ENCODE results near the gene LPCAT3. TPM values are rescaled to one million over a fixed set of nuclear protein-coding genes. Genes with fewer than 3 reads are reported as not detected.
"Not testable (repeated sequence)": the region's sequence is repeated elsewhere in the genome, so short reads cannot be mapped to it uniquely, and the experiment has no call there.

LPCAT3 gene
- total RNA-seq, 1 experiment from 2014 or later: 15.6 TPM

DNA sequence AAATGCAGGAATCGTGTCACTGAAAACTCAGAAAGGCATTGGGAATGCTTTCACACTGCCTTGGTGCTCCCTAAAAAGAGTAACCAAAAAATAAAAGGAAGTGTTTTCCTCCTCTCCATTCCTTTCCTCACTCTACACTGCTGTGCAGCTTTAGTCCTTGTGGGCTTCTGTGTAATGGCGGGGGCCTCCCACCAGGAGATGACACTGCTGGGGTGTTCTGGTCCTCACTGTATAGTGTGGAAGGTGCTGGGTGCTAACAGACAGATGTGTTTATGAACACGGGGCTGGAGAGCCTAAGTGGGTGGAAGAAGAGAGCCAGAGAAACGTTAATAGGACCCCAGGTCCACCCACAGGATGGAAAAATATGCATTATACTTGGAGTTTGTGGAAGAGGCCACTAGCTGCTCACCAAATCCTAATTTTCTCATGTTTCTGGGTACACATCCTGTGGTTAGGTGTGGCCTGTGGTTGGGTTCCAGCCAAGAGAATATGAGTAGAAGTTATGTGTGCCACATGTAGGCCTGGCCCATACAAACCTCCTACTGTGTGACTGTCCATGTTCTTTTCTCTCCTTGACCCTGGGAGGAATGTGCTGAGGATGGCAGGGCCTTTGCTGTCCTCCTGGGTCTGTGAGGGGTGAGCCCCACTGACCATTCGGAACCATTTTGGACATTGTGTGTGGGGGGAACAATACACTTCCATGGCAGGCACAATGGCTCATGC is 28.3 kb upstream of the LPCAT3 start:
- in situ Hi-C loops (cut with HindIII; ENCODE audit: low pct_unique_long_range_greater_than_20kb, low sequenced_read_pairs): no loop called here
- DNase-seq (ENCODE audit: low read depth, low spot score): no peak

DNA sequence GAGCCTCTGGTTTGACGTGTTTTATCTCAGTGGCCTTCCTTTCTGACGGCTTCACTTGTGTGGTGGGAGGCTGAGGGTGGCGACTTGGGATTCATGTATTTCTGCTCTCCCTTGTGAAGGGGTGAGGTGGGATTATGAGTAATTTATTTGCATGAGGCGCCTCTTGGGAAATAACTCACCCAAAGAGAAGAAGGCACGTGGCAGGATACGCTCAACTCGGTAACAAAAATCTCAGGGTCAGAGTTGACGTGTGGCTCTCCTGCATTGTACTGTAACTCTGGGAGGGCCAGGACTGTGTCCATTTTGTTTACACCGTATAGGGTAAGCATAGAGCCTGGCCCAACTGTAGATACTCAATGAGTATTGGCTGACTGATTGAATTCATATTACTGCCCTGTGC is 27.6 kb upstream of the LPCAT3 start:
- no peak for DNase-seq (ENCODE audit: low read depth, low spot score)
- in situ Hi-C loops (cut with HindIII; ENCODE audit: low pct_unique_long_range_greater_than_20kb, low sequenced_read_pairs): no loop called here

DNA sequence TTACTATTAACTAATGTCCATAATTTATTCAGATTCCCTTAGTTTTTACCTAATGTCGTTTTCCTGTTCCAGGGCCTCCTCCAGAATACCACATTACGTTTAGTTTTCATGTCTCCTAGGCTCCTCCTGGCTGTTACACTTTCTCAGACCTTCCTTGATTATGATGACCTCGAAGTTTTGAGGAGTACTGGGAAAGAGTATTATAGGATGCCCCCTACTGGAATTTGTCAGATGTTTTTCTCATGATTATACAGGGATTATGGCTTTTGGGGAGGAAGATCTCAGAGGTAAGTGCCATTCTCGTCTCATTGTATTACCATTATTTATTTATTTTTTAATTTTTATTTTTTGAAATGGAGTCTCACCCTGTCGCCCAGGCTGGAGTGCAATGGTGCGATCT is 24.6 kb upstream of the LPCAT3 start:
- peak; percentile 88 for DNase-seq (ENCODE audit: low read depth, low spot score)
- in situ Hi-C loops (cut with HindIII; ENCODE audit: low pct_unique_long_range_greater_than_20kb, low sequenced_read_pairs): no loop called here

DNA sequence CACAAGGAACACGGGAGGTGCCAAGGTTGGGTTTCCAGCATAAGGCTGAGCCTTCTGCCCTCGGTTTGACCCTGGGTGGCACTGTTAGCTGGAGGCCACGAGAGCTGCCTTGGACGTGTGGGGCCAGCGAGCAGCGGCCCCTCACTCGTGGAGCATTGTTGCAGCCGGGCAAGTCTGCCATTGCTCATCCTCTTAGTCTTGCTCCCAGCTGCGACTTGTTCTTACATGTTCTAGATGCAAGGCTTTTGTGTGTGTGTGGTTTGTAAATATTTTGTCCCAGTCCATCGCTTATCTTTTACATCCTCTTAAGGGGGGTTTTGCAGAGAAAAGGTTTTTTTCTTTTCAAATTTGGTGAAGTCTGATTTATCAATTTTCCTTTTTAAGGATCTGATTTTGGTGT is 21.1 kb upstream of the LPCAT3 start:
- no peak for DNase-seq (ENCODE audit: low read depth, low spot score)
- in situ Hi-C loops (cut with HindIII; ENCODE audit: low pct_unique_long_range_greater_than_20kb, low sequenced_read_pairs): no loop called here

DNA sequence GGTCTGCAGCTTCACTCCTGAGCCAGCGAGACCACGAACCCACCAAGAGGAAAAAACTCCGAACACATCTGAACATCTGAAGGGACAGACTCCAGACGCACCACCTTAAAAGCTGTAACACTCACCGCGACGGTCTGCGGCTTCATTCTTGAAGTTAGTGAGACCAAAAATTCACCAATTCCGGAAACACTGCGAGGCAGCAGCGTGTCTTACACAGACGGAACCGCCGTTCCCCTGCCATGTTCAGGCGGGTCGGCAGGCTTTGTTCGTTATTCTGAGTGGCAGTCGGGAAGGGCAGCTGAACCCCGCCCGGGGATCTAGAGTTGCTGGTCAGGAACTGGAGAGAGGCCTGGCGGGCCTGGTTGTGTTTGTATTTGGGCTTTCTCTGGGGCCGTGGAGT is 20.3 kb upstream of the LPCAT3 start:
- in situ Hi-C loops (cut with HindIII; ENCODE audit: low pct_unique_long_range_greater_than_20kb, low sequenced_read_pairs): no loop called here
- DNase-seq (ENCODE audit: low read depth, low spot score): no peak

DNA sequence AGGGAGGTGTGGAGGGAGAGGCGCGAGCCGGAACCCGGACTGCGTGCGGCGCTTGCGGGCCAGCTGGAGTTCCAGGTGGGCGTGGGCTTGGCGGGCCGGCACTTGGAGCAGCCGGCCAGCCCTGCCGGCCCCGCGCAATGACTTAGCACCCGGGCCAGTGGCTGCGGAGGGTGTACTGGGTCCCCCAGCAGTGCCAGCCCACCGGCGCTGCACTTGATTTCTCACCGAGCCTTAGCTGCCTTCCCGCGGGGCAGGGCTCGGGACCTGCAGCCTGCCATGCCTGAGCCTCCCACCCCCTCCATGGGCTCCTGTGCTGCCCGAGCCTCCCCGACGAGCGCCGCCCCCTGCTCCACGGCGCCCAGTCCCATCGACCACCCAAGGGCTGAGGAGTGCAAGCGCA is 19.1 kb upstream of the LPCAT3 start:
- DNase-seq (ENCODE audit: low read depth, low spot score); in situ Hi-C loops (cut with HindIII; ENCODE audit: low pct_unique_long_range_greater_than_20kb, low sequenced_read_pairs): not testable (repeated sequence)

DNA sequence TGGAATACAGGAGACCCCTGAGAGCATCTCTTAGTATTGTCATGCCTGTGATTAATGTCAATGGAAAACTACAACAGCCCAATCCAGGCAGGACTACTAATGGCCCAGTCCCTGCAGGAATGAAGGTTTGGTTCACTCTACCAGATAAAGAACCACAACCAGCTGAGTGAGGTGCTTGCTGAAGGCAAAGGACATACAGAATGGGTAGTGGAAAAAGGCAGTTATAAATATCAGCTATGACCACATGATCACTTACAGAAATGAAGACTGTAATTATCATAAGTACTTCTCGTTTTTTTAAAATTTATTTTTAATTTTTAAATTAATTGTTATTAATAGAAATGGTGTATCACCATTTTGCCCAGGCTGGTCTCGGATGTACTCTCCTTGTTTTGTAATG is 17.2 kb upstream of the LPCAT3 start:
- in situ Hi-C loops (cut with HindIII; ENCODE audit: low pct_unique_long_range_greater_than_20kb, low sequenced_read_pairs): no loop called here
- DNase-seq (ENCODE audit: low read depth, low spot score): no peak

DNA sequence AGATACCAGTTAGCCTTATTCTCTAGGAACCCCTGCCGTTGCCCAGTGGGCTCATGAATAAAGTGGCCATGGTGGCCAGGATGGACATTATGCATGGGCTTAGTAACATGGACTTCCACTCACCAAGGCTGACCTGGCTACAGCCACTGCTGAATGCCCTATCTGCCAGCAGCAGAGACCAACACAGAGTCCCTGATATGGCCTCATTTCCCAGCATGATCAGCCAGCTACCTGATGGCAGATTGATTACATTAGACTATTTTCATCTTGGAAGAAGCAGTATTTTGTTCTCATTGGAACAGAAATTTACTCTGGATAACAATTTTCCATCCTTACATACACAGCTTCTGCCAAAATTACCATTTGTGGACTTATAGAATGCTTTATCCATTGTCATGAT is 16.2 kb upstream of the LPCAT3 start:
- in situ Hi-C loops (cut with HindIII; ENCODE audit: low pct_unique_long_range_greater_than_20kb, low sequenced_read_pairs): no loop called here
- DNase-seq (ENCODE audit: low read depth, low spot score): no peak

DNA sequence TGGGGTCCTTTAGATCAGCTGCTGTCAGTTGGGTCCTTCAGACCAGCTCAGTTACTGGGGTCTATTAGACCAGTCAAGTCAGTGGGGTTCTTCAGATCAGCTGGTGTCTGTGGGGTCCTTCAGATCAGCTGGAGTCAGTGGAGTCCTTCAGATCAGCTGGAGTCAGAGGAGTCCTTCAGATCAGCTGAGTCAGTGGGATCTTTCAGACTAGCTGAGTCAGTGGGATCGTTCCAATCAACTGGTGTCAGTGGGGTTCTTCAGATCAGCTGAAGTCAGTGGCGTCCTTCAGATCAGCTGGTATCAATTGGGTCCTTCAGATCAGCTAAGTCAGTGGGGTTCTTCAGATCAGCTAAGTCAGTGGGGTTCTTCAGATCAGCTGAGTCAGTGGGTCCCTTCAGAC is 14.7 kb upstream of the LPCAT3 start:
- no peak for DNase-seq (ENCODE audit: low read depth, low spot score)
- in situ Hi-C loops (cut with HindIII; ENCODE audit: low pct_unique_long_range_greater_than_20kb, low sequenced_read_pairs): no loop called here

DNA sequence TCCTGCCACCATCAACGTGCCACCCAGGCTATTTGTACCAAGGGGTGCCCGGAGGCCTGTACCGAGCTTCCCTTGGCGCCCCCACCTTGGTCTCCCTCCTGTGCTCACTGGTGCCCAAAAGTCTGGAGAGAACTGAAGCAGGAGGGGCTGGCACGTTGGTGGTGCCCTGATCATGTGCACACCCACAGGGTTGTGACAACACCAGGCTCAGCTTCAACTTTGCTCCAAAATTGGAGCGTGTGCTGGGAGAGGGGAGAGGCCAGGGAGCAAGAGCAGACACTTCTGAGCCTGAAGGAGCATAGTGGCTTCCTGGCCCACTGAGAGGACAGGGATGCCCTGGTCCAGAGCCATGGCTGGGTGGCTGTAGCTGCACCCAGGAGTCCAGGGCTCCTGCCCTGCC is 13.0 kb upstream of the LPCAT3 start:
- DNase-seq (ENCODE audit: low read depth, low spot score): no peak
- in situ Hi-C loops (cut with HindIII; ENCODE audit: low pct_unique_long_range_greater_than_20kb, low sequenced_read_pairs): no loop called here

DNA sequence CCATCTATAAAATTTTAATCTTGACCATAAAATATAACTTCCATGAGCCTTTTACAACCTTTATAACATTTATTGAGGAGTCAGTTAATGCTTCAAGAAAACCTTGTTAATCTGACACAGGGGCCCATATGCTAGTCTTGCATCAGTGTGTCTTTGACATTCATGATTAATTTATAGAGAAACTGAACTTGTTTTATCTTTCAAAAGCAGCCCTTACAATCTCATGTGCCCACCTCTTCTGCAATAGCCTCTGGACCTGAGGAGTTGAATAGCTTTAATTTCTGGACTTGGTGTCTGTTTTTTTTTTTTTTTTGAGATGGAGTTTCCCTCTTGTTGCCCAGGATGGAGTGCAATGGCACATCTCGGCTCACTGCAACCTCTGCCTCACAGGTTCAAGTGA is 8.6 kb upstream of the LPCAT3 start:
- in situ Hi-C loops (cut with HindIII; ENCODE audit: low pct_unique_long_range_greater_than_20kb, low sequenced_read_pairs): no loop called here
- DNase-seq (ENCODE audit: low read depth, low spot score): no peak

DNA sequence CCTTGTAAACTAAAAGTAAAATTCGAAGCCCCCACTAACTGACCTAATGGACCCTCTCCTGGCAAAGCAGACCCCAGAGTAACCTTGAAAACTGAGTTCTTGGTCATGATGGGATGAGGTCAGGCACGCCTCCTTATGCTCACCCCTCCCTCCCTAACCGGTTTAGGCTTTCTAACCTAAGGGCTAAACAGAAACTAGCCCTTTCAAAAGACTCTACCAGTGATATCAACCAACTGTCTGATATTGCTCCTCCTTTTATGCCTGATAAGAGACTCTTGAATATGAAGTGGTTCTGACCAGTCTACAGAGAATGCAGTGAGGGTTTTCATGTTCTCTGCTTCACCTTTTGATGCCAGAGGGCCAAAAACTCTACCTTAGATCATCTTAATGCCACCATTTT is 4.8 kb upstream of the LPCAT3 start:
- no peak for DNase-seq (ENCODE audit: low read depth, low spot score)
- in situ Hi-C loops (cut with HindIII; ENCODE audit: low pct_unique_long_range_greater_than_20kb, low sequenced_read_pairs): no loop called here

DNA sequence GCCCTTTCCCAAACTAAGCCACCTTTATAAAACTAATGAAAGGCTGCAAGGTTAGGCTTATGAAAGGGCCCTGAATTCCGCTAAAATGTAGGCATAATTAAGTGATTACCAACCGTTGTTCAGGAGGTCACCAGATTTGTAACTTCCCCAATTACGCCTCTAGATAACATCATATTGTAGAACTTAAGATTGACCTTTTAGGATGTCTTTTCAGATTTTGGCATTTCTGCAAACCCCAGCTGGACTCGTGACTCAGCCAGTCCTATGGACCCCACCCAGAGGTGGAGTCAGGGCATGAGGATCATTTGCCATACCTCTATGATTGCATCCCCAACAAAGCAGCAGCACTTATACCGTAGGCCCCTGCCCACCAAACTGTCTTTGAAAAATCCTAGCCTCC is 3.7 kb upstream of the LPCAT3 start:
- DNase-seq (ENCODE audit: low read depth, low spot score): no peak
- in situ Hi-C loops (cut with HindIII; ENCODE audit: low pct_unique_long_range_greater_than_20kb, low sequenced_read_pairs): no loop called here

DNA sequence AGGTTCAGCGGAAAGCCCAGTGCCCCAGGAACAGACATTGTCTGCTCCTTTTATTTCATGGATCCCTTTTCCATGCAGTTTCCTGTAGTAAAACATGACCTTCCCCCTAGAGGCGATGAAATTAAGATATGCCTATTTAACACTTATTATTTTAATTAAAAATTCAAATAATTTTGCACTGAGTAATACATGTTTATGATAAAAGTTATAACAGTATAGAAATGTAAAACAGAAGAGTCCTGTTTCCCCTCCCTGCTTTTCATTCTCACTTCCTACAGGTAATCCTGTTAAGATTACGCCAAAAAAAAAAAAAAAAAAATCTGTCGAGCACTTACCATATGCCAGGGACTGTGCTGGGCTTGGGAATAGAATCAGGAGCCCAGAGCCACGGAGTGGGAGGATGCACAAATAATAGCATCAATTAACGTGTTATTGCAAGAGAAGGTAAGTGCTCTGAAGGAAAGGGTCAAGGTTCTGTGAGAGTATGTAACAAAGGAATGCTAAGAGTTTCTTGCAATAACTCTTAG is 830 bp upstream of the LPCAT3 start:
- in situ Hi-C loops (cut with HindIII; ENCODE audit: low pct_unique_long_range_greater_than_20kb, low sequenced_read_pairs): no loop called here
- DNase-seq (ENCODE audit: low read depth, low spot score): no peak

DNA sequence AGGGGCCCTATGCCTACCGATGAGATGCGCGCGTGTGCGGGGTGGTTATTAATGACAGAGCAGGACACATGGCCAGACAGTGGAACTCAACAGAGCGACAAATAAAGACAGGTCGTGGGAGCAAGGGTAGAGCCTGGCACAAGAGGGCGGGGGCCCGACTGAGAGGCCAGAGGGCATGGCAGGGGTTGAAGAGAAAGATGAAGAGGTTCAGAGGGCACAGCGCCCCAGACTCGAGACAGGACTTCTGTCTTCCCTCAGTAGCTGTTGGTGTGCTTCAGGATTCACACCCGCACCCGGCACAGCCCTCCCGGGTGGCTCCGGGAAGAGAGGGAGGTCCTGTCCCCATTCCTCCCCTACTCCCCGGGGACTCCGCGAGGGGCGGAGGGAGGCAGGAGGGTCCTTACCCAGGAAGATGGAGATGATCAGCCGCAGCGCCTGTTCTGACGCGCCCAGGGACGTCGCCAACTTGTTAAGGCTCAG is 366 bp downstream of the LPCAT3 start:
- DNase-seq (ENCODE audit: low read depth, low spot score): peak; percentile 8
- in situ Hi-C loops (cut with HindIII; ENCODE audit: low pct_unique_long_range_greater_than_20kb, low sequenced_read_pairs): no loop called here

DNA sequence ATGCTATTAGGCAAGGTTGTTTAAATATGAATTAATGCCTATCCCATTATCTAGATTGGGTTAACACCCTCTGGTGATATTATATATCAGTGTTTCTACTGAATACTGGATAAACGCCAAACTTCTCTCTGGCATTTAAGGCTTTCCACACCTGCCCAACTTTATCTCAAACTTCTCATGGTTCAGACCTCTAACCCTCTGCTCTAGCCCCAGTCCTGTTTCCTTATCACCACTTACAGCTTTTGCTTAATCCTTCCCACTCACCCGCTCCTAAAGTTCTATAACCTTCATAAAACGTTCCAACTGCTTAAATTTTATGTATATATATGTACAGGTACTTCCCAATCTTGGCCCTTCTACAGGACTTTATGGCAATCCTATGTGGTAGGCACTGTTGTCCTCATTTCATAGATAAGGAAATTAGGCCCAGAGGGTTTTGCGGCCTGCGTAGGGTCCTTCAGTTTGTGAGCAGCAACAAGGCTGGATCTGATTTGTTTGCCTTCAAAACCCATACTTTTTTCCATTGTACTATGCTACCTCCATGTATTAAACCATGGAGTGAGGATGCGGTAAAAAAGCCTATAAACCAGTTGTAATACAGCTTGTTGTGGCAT is 1.2 kb downstream of the LPCAT3 start:
- in situ Hi-C loops (cut with HindIII; ENCODE audit: low pct_unique_long_range_greater_than_20kb, low sequenced_read_pairs): no loop called here
- DNase-seq (ENCODE audit: low read depth, low spot score): no peak

DNA sequence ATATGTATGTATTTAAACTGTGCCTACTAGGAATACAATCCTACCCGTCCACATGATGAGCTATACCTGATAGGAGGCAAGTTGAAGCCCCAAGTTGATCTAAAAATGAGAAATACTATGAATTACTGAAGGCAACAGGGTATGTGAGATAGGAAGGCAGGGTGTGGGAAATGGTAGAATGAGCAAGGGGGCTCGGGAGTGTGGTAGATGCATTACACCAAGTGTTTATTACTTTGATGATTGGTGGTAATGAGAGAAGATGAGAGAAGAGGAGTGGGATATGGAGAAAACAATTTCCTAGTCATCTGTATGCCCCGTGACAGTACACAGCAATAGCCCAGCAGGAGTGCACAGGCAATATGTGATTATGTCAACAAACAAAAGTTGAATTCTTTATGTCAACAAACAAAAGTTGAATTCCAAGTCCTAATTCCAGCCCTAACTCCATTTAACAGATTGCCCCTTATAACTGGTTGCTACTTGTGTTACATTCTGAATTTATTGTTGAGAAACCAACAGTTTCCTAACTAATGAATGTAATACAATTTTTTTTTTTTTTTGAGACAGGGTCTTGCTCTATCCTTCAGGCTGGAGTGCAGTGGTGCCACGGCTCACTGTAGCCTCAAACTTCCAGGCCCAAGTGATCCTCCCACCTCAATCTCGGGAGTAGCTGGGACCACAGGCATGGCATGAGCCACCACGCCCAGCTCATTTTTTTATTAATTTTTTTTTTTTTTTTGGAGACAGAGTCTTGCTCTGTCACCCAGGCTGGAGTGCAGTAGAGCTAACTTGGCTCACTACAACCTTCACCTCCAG is 2.5 kb downstream of the LPCAT3 start:
- in situ Hi-C loops (cut with HindIII; ENCODE audit: low pct_unique_long_range_greater_than_20kb, low sequenced_read_pairs): no loop called here
- DNase-seq (ENCODE audit: low read depth, low spot score): no peak

DNA sequence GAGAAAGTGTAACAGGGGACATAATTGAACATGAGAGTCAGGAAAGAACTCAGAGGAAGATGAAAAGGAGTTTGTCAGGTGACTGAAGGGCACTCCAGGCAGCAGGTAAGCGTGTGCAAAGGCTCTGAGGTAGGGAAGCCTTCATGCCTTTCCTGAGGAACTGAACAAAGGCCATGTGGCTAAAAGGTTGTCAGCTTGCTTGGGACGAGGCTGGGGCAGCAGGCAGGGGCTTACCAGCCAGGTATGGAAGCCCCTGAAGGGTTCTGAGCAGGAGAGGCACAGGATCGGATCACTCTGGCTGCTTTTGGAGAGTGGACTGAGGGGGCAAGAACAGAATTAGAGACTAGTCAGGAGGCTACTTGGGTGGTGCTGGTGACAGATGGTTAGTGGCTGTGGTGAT is 5.2 kb downstream of the LPCAT3 start:
- in situ Hi-C loops (cut with HindIII; ENCODE audit: low pct_unique_long_range_greater_than_20kb, low sequenced_read_pairs): no loop called here

More for the DNA sequence above, 5.2 kb downstream of the LPCAT3 start:
- DNase-seq (ENCODE audit: low read depth, low spot score): no peak
